Measurements from ENCODE around the gene UBE2F. TPM values are rescaled to one million over a fixed set of nuclear protein-coding genes. Genes with fewer than 3 reads are reported as not detected.
A peak's percentile ranks its signal among the peaks of the same experiment; 100 is the strongest.

Gene UBE2F
- total and polyA plus RNA-seq, 9 of the 15 experiments (the other 6 are each of a cell fraction or from before 2014, with no cell fraction given), result 18.1 to 88.1 (median 53.0) TPM

DNA sequence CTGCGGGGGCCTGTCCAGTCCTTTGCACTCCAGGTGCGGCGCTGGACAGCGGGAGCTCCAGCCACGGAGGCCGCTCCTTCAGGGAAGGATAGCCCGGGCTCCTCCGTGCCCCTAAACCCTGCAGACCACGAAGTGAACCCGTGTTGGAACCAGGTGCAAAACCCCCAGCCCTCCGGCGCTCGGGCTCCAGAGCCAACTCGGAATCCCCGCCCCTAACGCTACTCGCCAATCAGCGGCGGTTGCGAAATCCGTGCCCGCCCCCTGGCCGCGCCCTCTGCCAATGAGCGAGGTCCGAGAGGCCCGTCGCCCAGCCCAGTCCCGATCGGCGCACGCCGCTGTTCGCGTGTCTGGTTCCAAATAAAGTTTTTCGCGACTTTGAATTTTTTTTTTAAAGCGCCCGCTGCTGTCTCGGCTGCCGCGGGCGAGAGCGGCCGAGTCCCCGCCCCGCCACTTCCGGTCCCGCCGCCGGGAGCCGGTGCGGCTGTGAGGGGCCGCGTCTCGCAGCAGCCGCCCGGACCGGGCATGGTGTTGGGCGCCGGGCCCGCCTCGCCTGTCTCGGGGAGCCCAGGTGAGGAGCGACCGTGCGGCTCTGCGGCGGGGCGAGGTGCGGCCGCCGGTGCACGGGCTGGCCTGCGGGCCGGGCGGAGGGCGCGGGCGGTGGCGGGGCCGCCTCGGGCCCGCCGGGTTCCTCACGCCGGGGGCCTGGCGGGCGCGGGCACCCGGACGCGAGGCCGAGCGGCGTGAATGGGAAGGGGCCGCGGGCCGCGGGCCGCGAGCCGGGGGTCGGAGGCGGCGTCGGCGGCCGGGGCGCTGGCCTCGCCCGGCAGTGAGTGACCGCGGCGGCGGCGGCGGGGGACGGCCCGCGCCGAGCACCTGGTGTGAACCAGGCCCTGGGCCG lies at the start of gene UBE2F (continued):
- TF ChIP-seq, protein P1, sequence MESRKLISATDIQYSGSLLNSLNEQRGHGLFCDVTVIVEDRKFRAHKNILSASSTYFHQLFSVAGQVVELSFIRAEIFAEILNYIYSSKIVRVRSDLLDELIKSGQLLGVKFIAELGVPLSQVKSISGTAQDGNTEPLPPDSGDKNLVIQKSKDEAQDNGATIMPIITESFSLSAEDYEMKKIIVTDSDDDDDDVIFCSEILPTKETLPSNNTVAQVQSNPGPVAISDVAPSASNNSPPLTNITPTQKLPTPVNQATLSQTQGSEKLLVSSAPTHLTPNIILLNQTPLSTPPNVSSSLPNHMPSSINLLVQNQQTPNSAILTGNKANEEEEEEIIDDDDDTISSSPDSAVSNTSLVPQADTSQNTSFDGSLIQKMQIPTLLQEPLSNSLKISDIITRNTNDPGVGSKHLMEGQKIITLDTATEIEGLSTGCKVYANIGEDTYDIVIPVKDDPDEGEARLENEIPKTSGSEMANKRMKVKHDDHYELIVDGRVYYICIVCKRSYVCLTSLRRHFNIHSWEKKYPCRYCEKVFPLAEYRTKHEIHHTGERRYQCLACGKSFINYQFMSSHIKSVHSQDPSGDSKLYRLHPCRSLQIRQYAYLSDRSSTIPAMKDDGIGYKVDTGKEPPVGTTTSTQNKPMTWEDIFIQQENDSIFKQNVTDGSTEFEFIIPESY (CRISPR knock-in tag; IDR thresholded peaks at IDR 0.05), result no peak
- TF ChIP-seq HCFC1 (IDR thresholded peaks at IDR 0.05; ENCODE audit: low read depth, low read length) (peak; percentile 60), MYNN (IDR thresholded peaks at IDR 0.05) (no peak), MYNN (CRISPR knock-in tag; IDR thresholded peaks at IDR 0.05) (no peak), ARID1B (IDR thresholded peaks at IDR 0.05) (no peak), CSDE1 (IDR thresholded peaks at IDR 0.05) (no peak), NFYB (IDR thresholded peaks at IDR 0.05; ENCODE audit: extremely low read depth, insufficient read length) (peak; percentile 87), ZFP30 (CRISPR knock-in tag; IDR thresholded peaks at IDR 0.05; ENCODE audit: borderline replicate concordance) (no peak), ZNF431 (CRISPR knock-in tag; IDR thresholded peaks at IDR 0.05) (no peak), MCM3 (IDR thresholded peaks at IDR 0.05) (no peak), SREBF1 (IDR thresholded peaks at IDR 0.05; ENCODE audit: borderline replicate concordance, low read depth, low read length) (no peak), ESRRA (IDR thresholded peaks at IDR 0.05; ENCODE audit: borderline replicate concordance, low read depth) (no peak), SP2 (IDR thresholded peaks at IDR 0.05; ENCODE audit: extremely low read depth, low read depth, low read length, poor library complexity, severe bottlenecking) (peak; percentile 45), ZNF143 (CRISPR knock-in tag; IDR thresholded peaks at IDR 0.05) (no peak), NR1H2 (CRISPR knock-in tag; IDR thresholded peaks at IDR 0.05) (no peak), EGR1 (conservative IDR thresholded peaks at IDR 0.05) (no peak), SLC30A9 (CRISPR knock-in tag; IDR thresholded peaks at IDR 0.05) (no peak)
- TF ChIP-seq, protein P2, sequence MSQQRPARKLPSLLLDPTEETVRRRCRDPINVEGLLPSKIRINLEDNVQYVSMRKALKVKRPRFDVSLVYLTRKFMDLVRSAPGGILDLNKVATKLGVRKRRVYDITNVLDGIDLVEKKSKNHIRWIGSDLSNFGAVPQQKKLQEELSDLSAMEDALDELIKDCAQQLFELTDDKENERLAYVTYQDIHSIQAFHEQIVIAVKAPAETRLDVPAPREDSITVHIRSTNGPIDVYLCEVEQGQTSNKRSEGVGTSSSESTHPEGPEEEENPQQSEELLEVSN (IDR thresholded peaks at IDR 0.05; ENCODE audit: borderline replicate concordance in 1 of 2, extremely low read depth in 1 of 2, insufficient read depth in 1 of 2, insufficient read length in 1 of 2, low read depth in 1 of 2, low read length in 1 of 2, poor library complexity in 1 of 2, severe bottlenecking in 1 of 2), result no peak
- TF ChIP-seq, protein P3, sequence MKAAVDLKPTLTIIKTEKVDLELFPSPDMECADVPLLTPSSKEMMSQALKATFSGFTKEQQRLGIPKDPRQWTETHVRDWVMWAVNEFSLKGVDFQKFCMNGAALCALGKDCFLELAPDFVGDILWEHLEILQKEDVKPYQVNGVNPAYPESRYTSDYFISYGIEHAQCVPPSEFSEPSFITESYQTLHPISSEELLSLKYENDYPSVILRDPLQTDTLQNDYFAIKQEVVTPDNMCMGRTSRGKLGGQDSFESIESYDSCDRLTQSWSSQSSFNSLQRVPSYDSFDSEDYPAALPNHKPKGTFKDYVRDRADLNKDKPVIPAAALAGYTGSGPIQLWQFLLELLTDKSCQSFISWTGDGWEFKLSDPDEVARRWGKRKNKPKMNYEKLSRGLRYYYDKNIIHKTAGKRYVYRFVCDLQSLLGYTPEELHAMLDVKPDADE (conservative IDR thresholded peaks at IDR 0.05; ENCODE audit: control insufficient read depth, low read depth, low read length), result peak; percentile 88
- TF ChIP-seq, protein P4, sequence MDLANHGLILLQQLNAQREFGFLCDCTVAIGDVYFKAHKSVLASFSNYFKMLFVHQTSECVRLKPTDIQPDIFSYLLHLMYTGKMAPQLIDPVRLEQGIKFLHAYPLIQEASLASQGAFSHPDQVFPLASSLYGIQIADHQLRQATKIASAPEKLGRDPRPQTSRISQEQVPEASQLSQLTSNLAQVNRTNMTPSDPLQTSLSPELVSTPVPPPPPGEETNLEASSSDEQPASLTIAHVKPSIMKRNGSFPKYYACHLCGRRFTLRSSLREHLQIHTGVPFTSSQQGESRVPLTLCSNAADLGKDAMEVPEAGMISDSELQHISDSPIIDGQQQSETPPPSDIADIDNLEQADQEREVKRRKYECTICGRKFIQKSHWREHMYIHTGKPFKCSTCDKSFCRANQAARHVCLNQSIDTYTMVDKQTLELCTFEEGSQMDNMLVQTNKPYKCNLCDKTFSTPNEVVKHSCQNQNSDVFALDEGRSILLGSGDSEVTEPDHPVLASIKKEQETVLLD (IDR thresholded peaks at IDR 0.05), result no peak
- TF ChIP-seq, protein P5, sequence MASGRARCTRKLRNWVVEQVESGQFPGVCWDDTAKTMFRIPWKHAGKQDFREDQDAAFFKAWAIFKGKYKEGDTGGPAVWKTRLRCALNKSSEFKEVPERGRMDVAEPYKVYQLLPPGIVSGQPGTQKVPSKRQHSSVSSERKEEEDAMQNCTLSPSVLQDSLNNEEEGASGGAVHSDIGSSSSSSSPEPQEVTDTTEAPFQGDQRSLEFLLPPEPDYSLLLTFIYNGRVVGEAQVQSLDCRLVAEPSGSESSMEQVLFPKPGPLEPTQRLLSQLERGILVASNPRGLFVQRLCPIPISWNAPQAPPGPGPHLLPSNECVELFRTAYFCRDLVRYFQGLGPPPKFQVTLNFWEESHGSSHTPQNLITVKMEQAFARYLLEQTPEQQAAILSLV (tag; IDR thresholded peaks at IDR 0.05), result peak; percentile 27; the same call in 1 of the 2 replicates

Measured in K562 (cell line).